HG03442 (cell line): Measurements from ENCODE around the gene LHFPL3.
"Not testable (repeated sequence)": the region's sequence is repeated elsewhere in the genome, so short reads cannot be mapped to it uniquely, and the experiment has no call there.

Experiments used
- ATAC-seq: cut with Tn5 transposase; IDR thresholded peaks from one replicate; pipeline ENCODE4 v1.9.1; 2021; ENCODE audit warnings: mild to moderate bottlenecking, moderate library complexity; ENCODE audit not compliant: unreplicated experiment

The LHFPL3 gene

GRCh38 chr7:104923010-104923421, 594.6 kb downstream of the LHFPL3 start:
- ATAC-seq = peak; percentile 98

GRCh38 chr7:104926189-104926588, 597.8 kb downstream of the LHFPL3 start:
- ATAC-seq = not testable (repeated sequence)

GRCh38 chr7:104926601-104927041, 598.2 kb downstream of the LHFPL3 start:
- no peak for ATAC-seq

GRCh38 chr7:104927055-104927454, 598.7 kb downstream of the LHFPL3 start:
- ATAC-seq = no peak

- no peak for ATAC-seq
These were observed 600.5 kb downstream of the LHFPL3 start for GRCh38 chr7:104928721-104929400.

GRCh38 chr7:104929921-104930320, 601.5 kb downstream of the LHFPL3 start:
- ATAC-seq = no peak

- ATAC-seq = no peak
These were observed 602.9 kb downstream of the LHFPL3 start for GRCh38 chr7:104931181-104931781.

- ATAC-seq = no peak
These were observed 604.6 kb downstream of the LHFPL3 start for GRCh38 chr7:104933022-104933421.

GRCh38 chr7:104933521-104933988, 605.2 kb downstream of the LHFPL3 start:
- ATAC-seq = no peak

- no peak for ATAC-seq
These were observed 606.3 kb downstream of the LHFPL3 start for GRCh38 chr7:104934665-104935064.

GRCh38 chr7:104935276-104935675, 606.9 kb downstream of the LHFPL3 start:
- ATAC-seq = no peak

- ATAC-seq = no peak
These were observed 608.1 kb downstream of the LHFPL3 start for GRCh38 chr7:104936546-104936945.

- ATAC-seq = not testable (repeated sequence)
These were observed 609.1 kb downstream of the LHFPL3 start for GRCh38 chr7:104937489-104937888.

GRCh38 chr7:104938741-104939390, 610.5 kb downstream of the LHFPL3 start:
- ATAC-seq = peak; percentile 23

GRCh38 chr7:104940023-104940710, 611.8 kb downstream of the LHFPL3 start:
- ATAC-seq = no peak

- ATAC-seq = peak; percentile 55
These were observed 615.3 kb downstream of the LHFPL3 start for GRCh38 chr7:104943502-104944343.

- no peak for ATAC-seq
These were observed 617.2 kb downstream of the LHFPL3 start for GRCh38 chr7:104945599-104945956.

- ATAC-seq = no peak
These were observed 617.9 kb downstream of the LHFPL3 start for GRCh38 chr7:104946338-104946737.

- ATAC-seq = no peak
These were observed 621.6 kb downstream of the LHFPL3 start for GRCh38 chr7:104950006-104950405.

GRCh38 chr7:104950754-104951153, 622.4 kb downstream of the LHFPL3 start:
- ATAC-seq = no peak
